ENCODE results near the gene RANBP3L. TPM values are rescaled to one million over a fixed set of nuclear protein-coding genes. Genes with fewer than 3 reads are reported as not detected.

Gene RANBP3L
- total and polyA plus RNA-seq, 2 experiments from 2014 or later, result not detected

GRCh38 chr5:36285837-36286615 lies 15.7 kb downstream of the RANBP3L start:
- no peaks in the 10 kb centered on the region for H3K36me3 ChIP-seq (ENCODE audit: insufficient read depth)
- no peaks in the 10 kb centered on the region for H3K9me2 ChIP-seq (ENCODE audit: insufficient read depth)
- no peak overlapping the region for H3K4me2 ChIP-seq
- ATAC-seq, result no peak
- H3K4me1 ChIP-seq (ENCODE audit: insufficient read depth), result no peaks in the 10 kb centered on the region
- no peaks in the 10 kb centered on the region for H3K36me3 Mint-ChIP-seq (ENCODE audit: low read depth)
- TF ChIP-seq EZH2phosphoT487 (IDR thresholded peaks at IDR 0.05; ENCODE audit: unreplicated experiment) (no peak), NANOG (IDR thresholded peaks at IDR 0.05; ENCODE audit: borderline replicate concordance) (no peak), EZH2 (IDR thresholded peaks at IDR 0.05; ENCODE audit: low read depth, unreplicated experiment) (no peak), POLR2AphosphoS5 (IDR thresholded peaks at IDR 0.05; ENCODE audit: low read depth) (no peak), REST (IDR thresholded peaks at IDR 0.05; ENCODE audit: unreplicated experiment) (no peak), ZNF114 (CRISPR knock-in tag; IDR thresholded peaks at IDR 0.05) (no peak), JUNB (IDR thresholded peaks at IDR 0.05; ENCODE audit: unreplicated experiment) (no peak), STAT1 (IDR thresholded peaks at IDR 0.05; ENCODE audit: unreplicated experiment) (no peak), ETS1 (IDR thresholded peaks at IDR 0.05) (no peak), ZNF331 (CRISPR knock-in tag; IDR thresholded peaks at IDR 0.05; ENCODE audit: low read depth) (no peak), CREB1 (CRISPR knock-in tag; IDR thresholded peaks at IDR 0.05; ENCODE audit: low read depth) (no peak)
- TF ChIP-seq, protein P1, sequence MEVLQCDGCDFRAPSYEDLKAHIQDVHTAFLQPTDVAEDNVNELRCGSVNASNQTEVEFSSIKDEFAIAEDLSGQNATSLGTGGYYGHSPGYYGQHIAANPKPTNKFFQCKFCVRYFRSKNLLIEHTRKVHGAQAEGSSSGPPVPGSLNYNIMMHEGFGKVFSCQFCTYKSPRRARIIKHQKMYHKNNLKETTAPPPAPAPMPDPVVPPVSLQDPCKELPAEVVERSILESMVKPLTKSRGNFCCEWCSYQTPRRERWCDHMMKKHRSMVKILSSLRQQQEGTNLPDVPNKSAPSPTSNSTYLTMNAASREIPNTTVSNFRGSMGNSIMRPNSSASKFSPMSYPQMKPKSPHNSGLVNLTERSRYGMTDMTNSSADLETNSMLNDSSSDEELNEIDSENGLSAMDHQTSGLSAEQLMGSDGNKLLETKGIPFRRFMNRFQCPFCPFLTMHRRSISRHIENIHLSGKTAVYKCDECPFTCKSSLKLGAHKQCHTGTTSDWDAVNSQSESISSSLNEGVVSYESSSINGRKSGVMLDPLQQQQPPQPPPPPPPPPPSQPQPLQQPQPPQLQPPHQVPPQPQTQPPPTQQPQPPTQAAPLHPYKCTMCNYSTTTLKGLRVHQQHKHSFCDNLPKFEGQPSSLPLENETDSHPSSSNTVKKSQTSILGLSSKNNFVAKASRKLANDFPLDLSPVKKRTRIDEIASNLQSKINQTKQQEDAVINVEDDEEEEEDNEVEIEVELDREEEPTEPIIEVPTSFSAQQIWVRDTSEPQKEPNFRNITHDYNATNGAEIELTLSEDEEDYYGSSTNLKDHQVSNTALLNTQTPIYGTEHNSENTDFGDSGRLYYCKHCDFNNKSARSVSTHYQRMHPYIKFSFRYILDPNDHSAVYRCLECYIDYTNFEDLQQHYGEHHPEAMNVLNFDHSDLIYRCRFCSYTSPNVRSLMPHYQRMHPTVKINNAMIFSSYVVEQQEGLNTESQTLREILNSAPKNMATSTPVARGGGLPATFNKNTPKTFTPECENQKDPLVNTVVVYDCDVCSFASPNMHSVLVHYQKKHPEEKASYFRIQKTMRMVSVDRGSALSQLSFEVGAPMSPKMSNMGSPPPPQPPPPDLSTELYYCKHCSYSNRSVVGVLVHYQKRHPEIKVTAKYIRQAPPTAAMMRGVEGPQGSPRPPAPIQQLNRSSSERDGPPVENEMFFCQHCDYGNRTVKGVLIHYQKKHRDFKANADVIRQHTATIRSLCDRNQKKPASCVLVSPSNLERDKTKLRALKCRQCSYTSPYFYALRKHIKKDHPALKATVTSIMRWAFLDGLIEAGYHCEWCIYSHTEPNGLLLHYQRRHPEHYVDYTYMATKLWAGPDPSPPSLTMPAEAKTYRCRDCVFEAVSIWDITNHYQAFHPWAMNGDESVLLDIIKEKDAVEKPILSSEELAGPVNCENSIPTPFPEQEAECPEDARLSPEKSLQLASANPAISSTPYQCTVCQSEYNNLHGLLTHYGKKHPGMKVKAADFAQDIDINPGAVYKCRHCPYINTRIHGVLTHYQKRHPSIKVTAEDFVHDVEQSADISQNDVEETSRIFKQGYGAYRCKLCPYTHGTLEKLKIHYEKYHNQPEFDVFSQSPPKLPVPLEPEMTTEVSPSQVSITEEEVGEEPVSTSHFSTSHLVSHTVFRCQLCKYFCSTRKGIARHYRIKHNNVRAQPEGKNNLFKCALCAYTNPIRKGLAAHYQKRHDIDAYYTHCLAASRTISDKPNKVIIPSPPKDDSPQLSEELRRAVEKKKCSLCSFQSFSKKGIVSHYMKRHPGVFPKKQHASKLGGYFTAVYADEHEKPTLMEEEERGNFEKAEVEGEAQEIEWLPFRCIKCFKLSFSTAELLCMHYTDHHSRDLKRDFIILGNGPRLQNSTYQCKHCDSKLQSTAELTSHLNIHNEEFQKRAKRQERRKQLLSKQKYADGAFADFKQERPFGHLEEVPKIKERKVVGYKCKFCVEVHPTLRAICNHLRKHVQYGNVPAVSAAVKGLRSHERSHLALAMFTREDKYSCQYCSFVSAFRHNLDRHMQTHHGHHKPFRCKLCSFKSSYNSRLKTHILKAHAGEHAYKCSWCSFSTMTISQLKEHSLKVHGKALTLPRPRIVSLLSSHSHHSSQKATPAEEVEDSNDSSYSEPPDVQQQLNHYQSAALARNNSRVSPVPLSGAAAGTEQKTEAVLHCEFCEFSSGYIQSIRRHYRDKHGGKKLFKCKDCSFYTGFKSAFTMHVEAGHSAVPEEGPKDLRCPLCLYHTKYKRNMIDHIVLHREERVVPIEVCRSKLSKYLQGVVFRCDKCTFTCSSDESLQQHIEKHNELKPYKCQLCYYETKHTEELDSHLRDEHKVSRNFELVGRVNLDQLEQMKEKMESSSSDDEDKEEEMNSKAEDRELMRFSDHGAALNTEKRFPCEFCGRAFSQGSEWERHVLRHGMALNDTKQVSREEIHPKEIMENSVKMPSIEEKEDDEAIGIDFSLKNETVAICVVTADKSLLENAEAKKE (CRISPR knock-in tag; IDR thresholded peaks at IDR 0.05), result no peak
- TF ChIP-seq, protein P2, sequence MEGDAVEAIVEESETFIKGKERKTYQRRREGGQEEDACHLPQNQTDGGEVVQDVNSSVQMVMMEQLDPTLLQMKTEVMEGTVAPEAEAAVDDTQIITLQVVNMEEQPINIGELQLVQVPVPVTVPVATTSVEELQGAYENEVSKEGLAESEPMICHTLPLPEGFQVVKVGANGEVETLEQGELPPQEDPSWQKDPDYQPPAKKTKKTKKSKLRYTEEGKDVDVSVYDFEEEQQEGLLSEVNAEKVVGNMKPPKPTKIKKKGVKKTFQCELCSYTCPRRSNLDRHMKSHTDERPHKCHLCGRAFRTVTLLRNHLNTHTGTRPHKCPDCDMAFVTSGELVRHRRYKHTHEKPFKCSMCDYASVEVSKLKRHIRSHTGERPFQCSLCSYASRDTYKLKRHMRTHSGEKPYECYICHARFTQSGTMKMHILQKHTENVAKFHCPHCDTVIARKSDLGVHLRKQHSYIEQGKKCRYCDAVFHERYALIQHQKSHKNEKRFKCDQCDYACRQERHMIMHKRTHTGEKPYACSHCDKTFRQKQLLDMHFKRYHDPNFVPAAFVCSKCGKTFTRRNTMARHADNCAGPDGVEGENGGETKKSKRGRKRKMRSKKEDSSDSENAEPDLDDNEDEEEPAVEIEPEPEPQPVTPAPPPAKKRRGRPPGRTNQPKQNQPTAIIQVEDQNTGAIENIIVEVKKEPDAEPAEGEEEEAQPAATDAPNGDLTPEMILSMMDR (conservative IDR thresholded peaks at IDR 0.05; ENCODE audit: low read depth in 2 of 2), result no peak
- H3F3A ChIP-seq (replicated peaks; ENCODE audit: low read depth), result no peaks in the 10 kb centered on the region
- no peak for DNase-seq (ENCODE audit: low spot score)
- no peaks in the 10 kb centered on the region for H4K20me1 ChIP-seq (replicated peaks; ENCODE audit: insufficient read depth)
- H3K27ac ChIP-seq (ENCODE audit: low read depth), result no peak overlapping the region
- no peaks in the 10 kb centered on the region for H3K79me2 ChIP-seq (replicated peaks; ENCODE audit: insufficient read depth)
- no peaks in the 10 kb centered on the region for H3K27me3 ChIP-seq (ENCODE audit: insufficient read depth)
- no peak overlapping the region for H3K4me3 Mint-ChIP-seq
- H3K4me1 Mint-ChIP-seq, result peaks cover 2% of the 10 kb centered on the region; the same call in 1 of the 3 replicates
- H3K27me3 Mint-ChIP-seq (ENCODE audit: insufficient read depth, low read depth, poor library complexity), result peaks cover 1% of the 10 kb centered on the region
- H3K9me3 Mint-ChIP-seq, result no peaks in the 10 kb centered on the region; the same call in 2 of the 3 replicates
- no peak overlapping the region for H2AFZ ChIP-seq
- H3K27ac Mint-ChIP-seq, result no peak overlapping the region
- H3K4me3 ChIP-seq, result no peak overlapping the region

Data from GM23338 (cell line).